Mammary epithelial cell (primary cell): ENCODE measurements around the gene SLC44A1.

Experiments used
- EZH2 ChIP-seq: IDR thresholded peaks from 2 replicates; pipeline ENCODE4 v1.6.1; 2012; ENCODE audit warnings: low read length, inconsistent platforms, borderline replicate concordance
- TF ChIP-seq, protein P1 (sequence below), 2 donors: IDR thresholded peaks in 1 of 2; conservative IDR thresholded peaks in 1 of 2; 2 replicates each; pipeline ENCODE4 v1.5.1; 2011 to 2012; ENCODE audit warnings: inconsistent platforms in 2 of 2, low read length in 2 of 2, mild to moderate bottlenecking in 2 of 2, control low read depth in 1 of 2, low read depth in 1 of 2; ENCODE audit not compliant: insufficient read depth in 1 of 2; ENCODE audit errors: extremely low read depth in 1 of 2

DNA sequence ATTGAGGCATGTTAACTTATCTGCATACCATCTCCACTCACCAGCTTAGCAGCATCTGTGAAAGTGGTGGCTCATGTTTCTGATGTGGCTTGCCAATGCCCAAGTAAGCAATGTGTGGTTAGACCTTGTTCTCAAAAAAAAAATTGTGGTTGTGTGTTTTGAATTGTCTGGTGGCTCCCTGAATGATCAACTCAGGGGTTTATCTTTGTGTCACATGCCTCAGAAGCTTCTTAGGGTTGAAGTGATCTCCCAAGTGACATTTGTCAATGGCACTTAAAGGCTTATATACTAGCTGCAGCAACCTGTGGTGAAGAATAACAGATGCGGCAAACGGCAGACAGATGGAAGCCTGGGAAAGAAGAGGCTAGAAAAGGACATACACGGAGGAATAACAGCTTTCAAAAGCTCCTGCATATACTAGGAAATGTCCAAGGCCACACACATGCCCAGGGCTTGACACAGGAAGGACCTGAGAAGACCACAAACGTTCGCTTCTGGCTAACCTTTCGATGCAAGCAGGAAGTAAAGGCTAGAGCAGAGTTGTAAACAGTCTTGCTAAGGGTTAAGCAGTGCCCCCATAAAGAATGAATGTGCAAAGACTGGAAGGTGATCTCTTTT, 161.2 kb downstream of the SLC44A1 start:
- TF ChIP-seq, protein P1, sequence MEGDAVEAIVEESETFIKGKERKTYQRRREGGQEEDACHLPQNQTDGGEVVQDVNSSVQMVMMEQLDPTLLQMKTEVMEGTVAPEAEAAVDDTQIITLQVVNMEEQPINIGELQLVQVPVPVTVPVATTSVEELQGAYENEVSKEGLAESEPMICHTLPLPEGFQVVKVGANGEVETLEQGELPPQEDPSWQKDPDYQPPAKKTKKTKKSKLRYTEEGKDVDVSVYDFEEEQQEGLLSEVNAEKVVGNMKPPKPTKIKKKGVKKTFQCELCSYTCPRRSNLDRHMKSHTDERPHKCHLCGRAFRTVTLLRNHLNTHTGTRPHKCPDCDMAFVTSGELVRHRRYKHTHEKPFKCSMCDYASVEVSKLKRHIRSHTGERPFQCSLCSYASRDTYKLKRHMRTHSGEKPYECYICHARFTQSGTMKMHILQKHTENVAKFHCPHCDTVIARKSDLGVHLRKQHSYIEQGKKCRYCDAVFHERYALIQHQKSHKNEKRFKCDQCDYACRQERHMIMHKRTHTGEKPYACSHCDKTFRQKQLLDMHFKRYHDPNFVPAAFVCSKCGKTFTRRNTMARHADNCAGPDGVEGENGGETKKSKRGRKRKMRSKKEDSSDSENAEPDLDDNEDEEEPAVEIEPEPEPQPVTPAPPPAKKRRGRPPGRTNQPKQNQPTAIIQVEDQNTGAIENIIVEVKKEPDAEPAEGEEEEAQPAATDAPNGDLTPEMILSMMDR (conservative IDR thresholded peaks at IDR 0.05 in 1 of 2, IDR thresholded peaks at IDR 0.05 in 1 of 2; ENCODE audit: extremely low read depth in 1 of 2, insufficient read depth in 1 of 2, low read depth in 1 of 2, low read length in 2 of 2): no peak
- no peak for TF ChIP-seq EZH2
